Stomach (tissue), 4 donors: ENCODE results near the gene ZNF219.

Source experiments
- CTCF ChIP-seq, 7 experiments: fragments of 450-650 bp in 4 of 7; fragments of 200-600 bp in 3 of 7; sonication (generic) in 3 of 7; IDR thresholded peaks; one replicate each; pipeline ENCODE4 v1.5.1; 2016 to 2019; ENCODE audit warnings: antibody characterized with exemption in 7 of 7, control low read depth in 2 of 7, mild to moderate bottlenecking in 1 of 7
- EP300 ChIP-seq: sonication (generic); formaldehyde crosslinking; IDR thresholded peaks from one replicate; pipeline ENCODE4 v1.6.1; 2017; ENCODE audit warnings: antibody characterized with exemption
- POLR2A ChIP-seq, 4 donors: fragments of 450-650 bp; IDR thresholded peaks; one replicate each; pipeline ENCODE4 v1.6.1; 2016; ENCODE audit warnings: antibody characterized with exemption in 4 of 4, control low read depth in 2 of 4, mild to moderate bottlenecking in 1 of 4, moderate library complexity in 1 of 4
- POLR2AphosphoS5 ChIP-seq, 3 donors: sonication (generic); formaldehyde crosslinking; IDR thresholded peaks; one replicate each; pipeline ENCODE4 v1.6.1; 2016; ENCODE audit warnings: antibody characterized with exemption in 3 of 3

DNA sequence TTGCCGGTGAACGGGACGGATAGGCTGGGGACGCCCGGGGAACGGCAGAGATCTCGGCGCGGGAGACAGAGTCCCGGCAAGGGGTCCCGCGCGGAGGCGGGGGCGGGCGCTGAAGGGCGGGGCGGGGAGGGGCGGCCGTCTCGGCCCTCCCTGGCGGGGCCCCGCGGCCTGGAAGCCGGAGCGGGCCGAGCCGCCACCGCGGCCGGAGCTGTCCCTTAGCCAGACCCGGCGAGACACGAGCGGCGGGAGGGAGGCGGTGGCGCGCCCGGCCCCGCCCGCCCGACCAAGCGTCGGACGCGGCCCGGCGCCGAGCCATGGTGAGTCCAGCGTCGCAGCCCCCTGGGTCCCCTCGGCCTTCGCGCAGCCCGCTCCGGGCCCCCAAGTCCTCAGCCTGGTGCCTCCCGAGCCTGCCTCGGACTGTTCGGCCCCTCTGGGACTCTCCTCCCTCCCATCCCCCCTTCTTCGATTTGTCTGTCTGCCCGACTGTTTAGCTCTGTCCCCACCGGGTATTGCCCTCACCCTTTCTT lies 28.3 kb downstream of the ZNF219 start, which contains the start of gene ARHGEF40:
- no peak for TF ChIP-seq CTCF (IDR thresholded peaks at IDR 0.05)
- no peak for TF ChIP-seq POLR2A (IDR thresholded peaks at IDR 0.05)
- TF ChIP-seq POLR2AphosphoS5 (IDR thresholded peaks at IDR 0.05): peak in 1 of 3 donors; percentile 24
- TF ChIP-seq EP300: no peak
